CD4-positive, alpha-beta T cell (primary cell): ENCODE measurements around the gene PACSIN2. TPM values are rescaled to one million over a fixed set of nuclear protein-coding genes. Genes with fewer than 3 reads are reported as not detected.

ENCODE experiments used
- ATAC-seq: fragments of 200-7000 bp; cut with Tn5 transposase; one replicate; pipeline ENCODE4 v1.10.0; 2022; ENCODE audit warnings: mild to moderate bottlenecking; ENCODE audit not compliant: poor library complexity
- CTCF ChIA-PET: fragments of 350-600 bp; sonication (Branson Sonifier 250); formaldehyde crosslinking; loops from one replicate; lab custom pipeline; 2021; ENCODE audit warnings: antibody characterized with exemption, inconsistent platforms; lab: Charles Lee
- POLR2A ChIA-PET: fragments of 350-600 bp; sonication (Branson Sonifier 250); formaldehyde crosslinking; loops from one replicate; lab custom pipeline; 2021; ENCODE audit warnings: antibody characterized with exemption, inconsistent platforms; lab: Charles Lee
- DNase-seq, 14 experiments: peaks; one replicate each; pipeline ENCODE4 v3.0.0-alpha.2; 2013 to 2020; ENCODE audit warnings: mixed read lengths in 2 of 14
- H3K27ac ChIP-seq, 2 donors: one replicate each; pipeline versions ENCODE4 v1.5.1 to v1.7.0; 2013; ENCODE audit warnings: low read length in 2 of 2, low read depth in 1 of 2, mild to moderate bottlenecking in 1 of 2
- H3K27me3 ChIP-seq, 2 experiments: 1 replicate in 1 of 2; 2 replicates in 1 of 2; pipeline versions ENCODE4 v1.6.1 to v1.7.0; 2013; ENCODE audit warnings: low read length in 2 of 2, control low read depth in 1 of 2, mild to moderate bottlenecking in 1 of 2, moderate library complexity in 1 of 2; ENCODE audit not compliant: insufficient read depth in 2 of 2, control insufficient read depth in 1 of 2
- H3K36me3 ChIP-seq: one replicate; pipeline ENCODE4 v1.6.1; 2013; ENCODE audit warnings: low read length, control low read depth; ENCODE audit not compliant: insufficient read depth
- H3K4me1 ChIP-seq: one replicate; pipeline ENCODE4 v1.6.1; 2013; ENCODE audit warnings: low read length, control low read depth; ENCODE audit not compliant: insufficient read depth
- H3K4me3 ChIP-seq: one replicate; pipeline ENCODE4 v1.5.1; 2013; ENCODE audit warnings: mild to moderate bottlenecking, low read length, moderate library complexity
- H3K9me3 ChIP-seq, 2 experiments: 1 replicate in 1 of 2; 2 replicates in 1 of 2; pipeline versions ENCODE4 v1.6.1 to v1.7.0; 2013; ENCODE audit warnings: low read length in 2 of 2, mild to moderate bottlenecking in 2 of 2, control low read depth in 1 of 2, moderate library complexity in 1 of 2; ENCODE audit not compliant: control insufficient read depth in 1 of 2, insufficient read depth in 1 of 2
- H3K27ac Mint-ChIP-seq: one replicate; pipeline ENCODE4 v1.8.0; 2020; ENCODE audit warnings: mixed read lengths
- H3K27me3 Mint-ChIP-seq: one replicate; pipeline ENCODE4 v1.8.0; 2021; ENCODE audit warnings: mixed read lengths
- H3K36me3 Mint-ChIP-seq: one replicate; pipeline ENCODE4 v1.8.0; 2021; ENCODE audit warnings: low read depth, mixed read lengths
- H3K4me1 Mint-ChIP-seq: one replicate; pipeline ENCODE4 v1.8.0; 2021; ENCODE audit warnings: low read depth, mixed read lengths
- H3K4me3 Mint-ChIP-seq: one replicate; pipeline ENCODE4 v1.8.0; 2020; ENCODE audit warnings: mild to moderate bottlenecking, mixed read lengths
- H3K9me3 Mint-ChIP-seq: one replicate; pipeline ENCODE4 v1.8.0; 2020; ENCODE audit warnings: mixed read lengths
- CTCF ChIP-seq: fragments of 200-600 bp; IDR thresholded peaks from one replicate; pipeline ENCODE4 v1.8.0; 2022; ENCODE audit warnings: antibody characterized with exemption, mild to moderate bottlenecking
- intact Hi-C, 2 experiments: fragments of 100-400 bp; cut with DNase I in 1 of 2; cut with micrococcal nuclease in 1 of 2; formaldehyde crosslinking; loops; one replicate each; pipeline versions ENCODE4 v1.15.1 to v1.9.0; 2023 to 2025; cut with DNase I, micrococcal nuclease
- total RNA-seq, 174 experiments: library from RNA in 2 of 174; stranded (reverse) in 2 of 174; gene quantifications; one replicate each; pipeline ENCODE4 v1.2.3 and lab custom pipeline; 2021 to 2026

Gene PACSIN2
- total RNA-seq, 2 experiments from 2014 or later: 23.3 to 25.5 TPM

DNA sequence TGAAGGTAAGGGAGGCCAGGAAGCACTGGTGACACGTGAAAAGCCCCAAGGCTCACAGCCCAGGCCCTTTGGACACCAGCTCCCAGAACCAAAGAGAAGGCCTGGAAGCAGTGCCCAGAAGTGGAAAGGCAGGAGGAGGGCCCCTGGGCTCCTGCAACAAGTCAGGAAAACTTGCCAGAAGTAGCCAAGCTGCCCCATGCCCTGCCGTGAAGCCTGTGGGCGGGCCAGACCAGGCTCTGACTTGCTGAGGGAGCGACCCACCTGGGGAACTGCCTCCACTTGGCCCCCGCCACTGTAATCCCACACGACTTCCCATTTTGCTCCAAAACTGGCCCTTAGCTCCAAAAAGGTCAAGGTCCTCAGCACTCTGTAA, 106.6 kb downstream of the PACSIN2 start:
- H3K27ac Mint-ChIP-seq: no peak overlapping the region
- DNase-seq (no peak), ATAC-seq (no peak)
- no peak for TF ChIP-seq CTCF
- H3K9me3 Mint-ChIP-seq: no peaks in the 10 kb centered on the region
- no peaks in the 10 kb centered on the region for H3K4me1 ChIP-seq
- intact Hi-C loops: no loop called here
- H3K27ac ChIP-seq: no peak overlapping the region
- H3K27me3 Mint-ChIP-seq: no peaks in the 10 kb centered on the region
- peaks cover 16% of the 10 kb centered on the region for H3K4me1 Mint-ChIP-seq
- peaks cover 29% of the 10 kb centered on the region for H3K36me3 ChIP-seq
- H3K9me3 ChIP-seq: peaks cover 0 to 3% of the 10 kb centered on the region in 2 experiments
- ChIA-PET POLR2A (no interaction called here), CTCF (no interaction called here)
- H3K4me3 ChIP-seq: no peak overlapping the region
- H3K36me3 Mint-ChIP-seq: peaks cover 63% of the 10 kb centered on the region
- no peak overlapping the region for H3K4me3 Mint-ChIP-seq
- H3K27me3 ChIP-seq: no peaks in the 10 kb centered on the region

DNA sequence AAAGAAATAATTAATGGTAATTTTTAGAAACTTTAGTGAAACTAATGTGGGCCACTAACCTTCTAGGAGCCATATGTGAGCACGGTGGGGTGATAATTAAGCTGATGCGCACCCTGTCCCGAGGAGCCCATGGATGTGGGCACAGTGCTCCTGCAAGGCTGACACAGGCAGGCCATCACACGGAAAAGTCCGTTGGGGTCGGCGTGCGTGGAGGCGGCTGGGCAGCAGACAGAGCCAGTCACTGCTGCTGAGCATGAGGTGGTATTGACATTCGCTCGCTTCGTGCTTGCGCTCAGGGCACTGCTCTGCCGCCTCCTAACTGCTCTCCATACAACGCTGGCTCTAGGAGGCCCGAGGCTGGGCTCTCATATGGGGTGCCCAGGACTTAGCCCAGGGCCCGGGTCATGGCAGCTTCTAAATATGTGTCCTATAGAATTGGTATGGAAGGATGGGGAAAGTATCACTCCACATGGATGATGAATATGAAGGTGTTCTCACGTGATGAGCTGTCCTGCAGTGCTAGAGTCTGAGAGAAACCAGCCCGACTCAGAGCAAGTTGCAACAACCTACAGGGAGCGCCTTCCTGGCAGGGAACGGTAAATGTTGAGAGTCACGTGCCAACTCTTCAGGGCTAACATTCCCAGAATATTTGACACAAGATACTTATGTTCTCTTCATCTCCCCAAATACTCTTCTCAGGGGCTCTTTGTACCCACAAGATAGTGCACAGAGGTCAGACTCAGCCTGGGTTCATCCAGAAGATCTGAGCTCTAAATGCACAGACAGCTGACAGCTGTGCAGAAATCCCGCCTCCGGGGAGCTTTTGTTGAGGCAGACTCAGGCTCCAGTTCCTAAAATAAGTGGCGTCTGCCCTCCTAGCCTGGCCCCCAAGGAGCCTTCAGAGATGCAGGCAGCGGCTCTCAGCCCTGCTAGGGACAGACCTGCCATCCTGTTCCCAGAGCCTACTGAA, 107.3 kb downstream of the PACSIN2 start:
- POLR2A ChIA-PET: no interaction called here
- Mint-ChIP-seq H3K4me3 (no peak overlapping the region), H3K27ac (no peak overlapping the region), H3K36me3 (peaks cover 70% of the 10 kb centered on the region), H3K27me3 (no peaks in the 10 kb centered on the region), H3K9me3 (no peaks in the 10 kb centered on the region), H3K4me1 (peaks cover 16% of the 10 kb centered on the region)
- intact Hi-C loops: no loop called here
- Histone ChIP-seq H3K27me3 (no peaks in the 10 kb centered on the region), H3K36me3 (peaks cover 29% of the 10 kb centered on the region), H3K4me1 (no peaks in the 10 kb centered on the region), H3K9me3 (peaks cover 0 to 3% of the 10 kb centered on the region in 2 experiments), H3K27ac (no peak overlapping the region), H3K4me3 (no peak overlapping the region)
- no peak for DNase-seq
- CTCF ChIA-PET: no interaction called here
- no peak for TF ChIP-seq CTCF
- no peak for ATAC-seq

GRCh38 chr22:42906605-42907348, 108.2 kb downstream of the PACSIN2 start:
- no peak for ATAC-seq
- Mint-ChIP-seq H3K36me3 (peaks cover 71% of the 10 kb centered on the region), H3K9me3 (no peaks in the 10 kb centered on the region), H3K27ac (no peak overlapping the region), H3K27me3 (no peaks in the 10 kb centered on the region), H3K4me1 (peaks cover 9% of the 10 kb centered on the region), H3K4me3 (no peak overlapping the region)
- ChIA-PET CTCF (no interaction called here), POLR2A (no interaction called here)
- Histone ChIP-seq H3K36me3 (peaks cover 28% of the 10 kb centered on the region), H3K4me3 (no peak overlapping the region), H3K9me3 (peaks cover 0 to 3% of the 10 kb centered on the region in 2 experiments), H3K27ac (no peak overlapping the region), H3K27me3 (no peaks in the 10 kb centered on the region), H3K4me1 (no peaks in the 10 kb centered on the region)
- no peak for TF ChIP-seq CTCF
- no peak for DNase-seq
- intact Hi-C loops: no loop called here
